ENCODE measurements around the gene UGGT2.
"Not testable (repeated sequence)": the region's sequence is repeated elsewhere in the genome, so short reads cannot be mapped to it uniquely, and the experiment has no call there.

UGGT2 gene

GRCh38 chr13:95791084-95791722 lies 262.0 kb downstream of the UGGT2 start:
- no peak for DNase-seq

- DNase-seq: not testable (repeated sequence)
Observed at GRCh38 chr13:95789315-95789714, 263.9 kb downstream of the UGGT2 start.

- no peak for DNase-seq
Observed at GRCh38 chr13:95788100-95788463, 265.1 kb downstream of the UGGT2 start.

GRCh38 chr13:95787356-95788099 lies 265.7 kb downstream of the UGGT2 start:
- DNase-seq: no peak

DNA sequence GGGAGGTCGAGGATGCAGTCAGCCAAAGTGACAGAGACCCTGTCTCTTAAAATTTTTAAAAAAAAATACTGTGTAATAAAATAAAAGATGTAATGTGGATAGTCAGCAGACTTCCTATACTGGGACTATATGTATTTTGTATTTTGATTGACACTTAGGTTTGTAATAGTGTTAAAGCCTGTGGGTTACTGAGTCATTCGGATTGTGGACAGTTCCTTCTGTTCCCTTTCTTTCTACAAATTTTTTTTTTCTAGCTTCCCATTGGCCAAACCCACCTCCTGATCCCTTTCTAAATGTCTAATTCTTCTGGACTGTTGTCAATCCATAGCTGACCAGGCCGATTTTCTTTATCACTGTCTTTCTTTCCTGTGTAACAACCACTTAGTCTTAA lies 268.3 kb downstream of the UGGT2 start:
- DNase-seq: peak; percentile 55

DNA sequence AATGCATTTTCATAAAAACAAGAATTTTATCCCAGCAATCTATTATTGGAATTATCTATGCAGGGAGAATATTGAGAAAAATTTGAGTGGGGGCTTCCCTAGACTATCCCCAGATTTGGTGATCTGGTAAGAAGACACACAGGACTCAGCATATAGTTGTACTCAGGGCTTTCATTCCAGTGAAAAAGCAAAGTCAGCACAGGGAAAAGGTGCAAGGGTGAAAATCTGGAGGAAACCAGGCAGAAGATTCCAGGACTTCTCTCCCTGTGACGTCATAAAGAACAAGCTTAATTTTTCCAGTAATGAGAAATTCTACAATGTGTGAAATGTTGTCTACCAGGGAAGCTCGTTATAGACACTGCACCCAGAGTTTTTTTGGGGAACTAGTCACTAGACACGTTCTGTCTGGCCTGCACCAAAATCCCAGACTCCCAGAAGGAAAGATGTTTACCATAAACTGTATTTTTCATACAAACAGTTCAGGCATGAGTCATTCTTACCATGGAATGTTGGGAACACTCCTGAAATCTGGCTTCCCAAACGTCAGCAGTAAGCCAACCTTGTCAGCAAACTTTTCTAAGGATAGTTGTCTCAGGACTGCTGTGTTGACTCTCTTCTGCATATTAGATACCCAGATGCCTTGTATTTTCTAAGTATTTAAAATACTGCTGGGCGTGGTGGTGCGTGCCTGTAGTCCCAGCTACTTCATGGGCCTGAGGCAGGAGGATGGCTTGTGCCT lies 268.9 kb downstream of the UGGT2 start:
- DNase-seq: peak; percentile 85

DNA sequence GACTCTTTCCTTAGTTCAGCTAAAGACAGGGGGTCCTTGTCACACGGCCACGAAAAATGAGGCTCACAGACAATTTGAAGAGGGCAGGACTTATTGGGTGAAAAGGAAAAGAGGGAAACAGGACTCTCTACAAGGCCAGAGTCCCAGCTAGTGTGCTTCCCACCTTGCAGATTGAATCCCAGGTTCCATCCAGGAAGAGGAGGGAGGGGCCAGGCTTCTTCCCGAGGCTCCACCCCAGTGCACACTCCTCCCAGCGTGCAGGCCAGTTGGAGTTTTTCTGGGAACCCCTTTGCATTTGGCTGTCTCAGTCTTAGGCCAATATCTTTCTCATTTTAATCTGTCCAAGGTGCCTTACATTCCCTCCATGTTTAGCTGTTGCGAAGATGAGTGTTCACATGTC lies 269.5 kb downstream of the UGGT2 start:
- no peak for DNase-seq

GRCh38 chr13:95781940-95782339 lies 271.3 kb downstream of the UGGT2 start:
- DNase-seq: not testable (repeated sequence)

DNA sequence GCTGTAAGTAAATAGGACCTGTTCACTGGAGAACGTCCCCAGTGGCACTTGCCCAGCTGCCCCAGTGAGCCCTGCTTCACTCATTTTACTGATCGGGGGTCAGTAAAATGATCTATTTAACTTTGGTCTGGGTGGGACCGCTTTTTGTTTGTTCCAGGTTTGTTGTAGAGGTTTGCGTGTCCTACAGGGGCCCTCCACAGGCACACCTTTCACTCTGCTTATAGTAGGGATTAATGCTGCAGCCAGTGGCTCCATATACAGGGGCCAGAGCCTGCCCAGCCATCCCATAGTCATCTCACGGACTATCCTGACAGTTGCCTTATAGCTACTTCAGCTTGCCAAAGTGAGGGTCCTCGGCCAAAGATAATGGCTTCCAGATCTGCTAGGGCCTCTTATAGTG lies 272.2 kb downstream of the UGGT2 start:
- no peak for DNase-seq

GRCh38 chr13:95779522-95779921 lies 273.7 kb downstream of the UGGT2 start:
- no peak for DNase-seq

- no peak for DNase-seq
Observed at GRCh38 chr13:95771905-95772304, 281.3 kb downstream of the UGGT2 start.

DNA sequence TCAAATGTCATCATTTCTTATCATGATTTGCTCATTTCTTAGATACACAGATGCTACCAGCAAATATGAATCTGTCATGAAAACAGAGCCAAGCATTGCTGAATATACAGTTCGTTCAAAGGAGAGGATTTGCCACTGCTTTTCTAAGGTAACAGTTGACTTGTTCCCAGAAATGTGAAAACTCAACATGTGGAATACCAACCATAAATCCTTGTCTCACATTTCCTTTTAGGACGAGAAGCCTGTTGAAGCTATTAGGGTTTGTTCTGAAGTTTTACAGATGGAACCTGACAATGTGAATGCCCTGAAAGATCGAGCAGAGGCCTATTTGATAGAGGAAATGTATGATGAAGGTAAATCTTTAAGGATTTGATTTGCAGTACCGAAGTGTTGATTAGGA lies 289.6 kb downstream of the UGGT2 start:
- DNase-seq: no peak

- DNase-seq: not testable (repeated sequence)
Observed at GRCh38 chr13:95762626-95763025, 290.6 kb downstream of the UGGT2 start.

GRCh38 chr13:95756072-95756471 lies 297.1 kb downstream of the UGGT2 start:
- no peak for DNase-seq

- no peak for DNase-seq
Observed at GRCh38 chr13:95754069-95754468, 299.1 kb downstream of the UGGT2 start.

DNA sequence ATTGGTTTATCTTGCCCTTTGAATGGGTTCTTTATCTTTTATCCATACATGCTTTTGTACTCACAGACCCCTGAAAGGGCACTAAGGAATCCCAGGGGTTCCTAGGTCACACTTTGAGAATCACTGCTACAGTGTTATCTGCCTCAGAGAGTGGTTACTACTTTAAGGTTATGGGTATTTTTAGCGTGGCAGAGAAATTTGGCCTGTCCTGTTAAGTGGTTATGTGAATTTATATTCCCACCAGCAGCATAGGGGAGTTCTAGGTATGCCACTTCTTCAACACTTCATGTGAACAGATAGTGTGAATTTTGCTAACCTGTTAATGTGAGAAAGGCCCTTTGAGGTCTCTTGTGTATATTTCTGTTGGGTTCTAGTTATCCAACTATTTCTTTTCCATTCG lies 300.5 kb downstream of the UGGT2 start:
- no peak for DNase-seq
